Measurements from ENCODE around the gene SPO11.

DNA sequence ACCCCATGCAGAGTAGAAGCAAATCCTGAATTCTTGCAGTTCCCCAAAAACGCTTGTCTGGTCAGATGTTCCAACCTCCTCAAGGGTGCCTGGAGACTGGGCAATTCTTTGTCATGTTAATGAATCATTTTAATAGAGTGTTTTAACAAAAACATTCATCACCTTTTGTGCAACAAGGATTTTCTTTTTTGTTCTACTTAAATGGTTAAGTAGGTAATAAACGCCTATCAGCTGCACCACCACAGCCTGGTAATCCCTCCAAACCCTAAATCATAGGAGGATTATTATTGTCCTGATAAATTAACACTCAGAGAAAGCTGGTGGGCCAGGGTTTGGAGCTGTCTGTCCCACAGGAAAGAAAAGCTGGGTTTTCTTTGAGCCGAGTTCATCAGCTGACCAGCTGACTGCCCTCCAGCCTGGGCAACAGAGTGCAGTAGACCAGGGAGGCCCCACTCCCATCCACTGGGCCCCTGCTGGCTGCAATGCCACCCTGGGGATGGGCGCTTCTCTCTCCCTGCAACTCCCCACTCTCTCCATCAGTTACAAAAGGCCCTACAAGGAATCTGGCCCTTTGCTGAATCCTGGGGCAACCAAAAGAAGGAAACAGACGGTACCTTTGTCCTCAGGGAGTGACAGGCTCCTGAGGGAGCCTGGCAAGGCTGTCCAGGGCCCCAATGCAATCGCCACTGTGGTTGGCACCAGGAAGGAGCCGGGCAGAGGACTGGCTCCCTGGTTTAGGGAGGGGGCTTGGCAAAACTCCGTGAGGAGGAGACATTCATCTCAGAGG lies 40.0 kb upstream of the SPO11 start:
- no peak for TF ChIP-seq POLR2A (IDR thresholded peaks at IDR 0.05)
- TF ChIP-seq, protein P1, sequence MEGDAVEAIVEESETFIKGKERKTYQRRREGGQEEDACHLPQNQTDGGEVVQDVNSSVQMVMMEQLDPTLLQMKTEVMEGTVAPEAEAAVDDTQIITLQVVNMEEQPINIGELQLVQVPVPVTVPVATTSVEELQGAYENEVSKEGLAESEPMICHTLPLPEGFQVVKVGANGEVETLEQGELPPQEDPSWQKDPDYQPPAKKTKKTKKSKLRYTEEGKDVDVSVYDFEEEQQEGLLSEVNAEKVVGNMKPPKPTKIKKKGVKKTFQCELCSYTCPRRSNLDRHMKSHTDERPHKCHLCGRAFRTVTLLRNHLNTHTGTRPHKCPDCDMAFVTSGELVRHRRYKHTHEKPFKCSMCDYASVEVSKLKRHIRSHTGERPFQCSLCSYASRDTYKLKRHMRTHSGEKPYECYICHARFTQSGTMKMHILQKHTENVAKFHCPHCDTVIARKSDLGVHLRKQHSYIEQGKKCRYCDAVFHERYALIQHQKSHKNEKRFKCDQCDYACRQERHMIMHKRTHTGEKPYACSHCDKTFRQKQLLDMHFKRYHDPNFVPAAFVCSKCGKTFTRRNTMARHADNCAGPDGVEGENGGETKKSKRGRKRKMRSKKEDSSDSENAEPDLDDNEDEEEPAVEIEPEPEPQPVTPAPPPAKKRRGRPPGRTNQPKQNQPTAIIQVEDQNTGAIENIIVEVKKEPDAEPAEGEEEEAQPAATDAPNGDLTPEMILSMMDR (IDR thresholded peaks at IDR 0.05) = no peak

Measured in right lobe of liver (tissue), 4 donors.